NCI-H187 treated with DMSO at 0.1 percent for 48 hours (cell line): Measurements from ENCODE around the gene TSPAN9.

ENCODE experiments used
- DNase-seq: peaks from one replicate; lab custom pipeline; 2025; lab: John Stamatoyannopoulos, UW

TSPAN9 gene

DNA sequence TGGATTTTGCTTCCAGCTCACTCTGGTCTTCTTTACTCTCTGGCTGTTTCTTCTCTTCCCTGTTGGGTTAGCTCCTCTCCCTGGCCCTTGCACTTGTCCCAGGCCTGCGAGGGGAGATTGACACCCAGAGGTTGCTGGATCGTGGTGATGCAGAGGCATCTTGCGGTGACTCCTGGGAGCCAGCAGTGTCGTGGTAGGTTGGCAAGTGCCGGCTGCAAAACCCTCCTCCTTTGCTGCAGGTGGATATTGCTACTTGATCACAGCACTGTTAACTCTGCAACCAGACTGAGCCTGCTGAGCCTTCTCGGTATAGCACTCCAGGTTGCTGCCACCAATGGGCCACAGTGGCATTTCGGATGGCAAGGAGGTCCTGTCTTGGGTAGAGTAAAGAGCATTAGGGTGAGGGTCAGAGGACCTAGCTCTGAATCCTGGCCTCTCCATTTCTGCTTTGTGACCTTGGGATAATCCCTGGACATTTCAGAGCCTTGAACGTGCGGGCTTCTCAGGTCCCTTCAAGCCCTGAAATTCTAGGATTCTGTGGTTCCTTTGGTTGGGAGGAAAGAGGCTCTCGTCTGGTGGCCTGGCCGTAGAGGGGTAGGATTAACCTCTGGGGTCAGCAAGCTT, 87.4 kb downstream of the TSPAN9 start:
- DNase-seq = no peak

GRCh38 chr12:3165078-3165980, 88.2 kb downstream of the TSPAN9 start:
- no peak for DNase-seq

- DNase-seq = no peak
Measured at GRCh38 chr12:3167636-3168035, 90.5 kb downstream of the TSPAN9 start.

DNA sequence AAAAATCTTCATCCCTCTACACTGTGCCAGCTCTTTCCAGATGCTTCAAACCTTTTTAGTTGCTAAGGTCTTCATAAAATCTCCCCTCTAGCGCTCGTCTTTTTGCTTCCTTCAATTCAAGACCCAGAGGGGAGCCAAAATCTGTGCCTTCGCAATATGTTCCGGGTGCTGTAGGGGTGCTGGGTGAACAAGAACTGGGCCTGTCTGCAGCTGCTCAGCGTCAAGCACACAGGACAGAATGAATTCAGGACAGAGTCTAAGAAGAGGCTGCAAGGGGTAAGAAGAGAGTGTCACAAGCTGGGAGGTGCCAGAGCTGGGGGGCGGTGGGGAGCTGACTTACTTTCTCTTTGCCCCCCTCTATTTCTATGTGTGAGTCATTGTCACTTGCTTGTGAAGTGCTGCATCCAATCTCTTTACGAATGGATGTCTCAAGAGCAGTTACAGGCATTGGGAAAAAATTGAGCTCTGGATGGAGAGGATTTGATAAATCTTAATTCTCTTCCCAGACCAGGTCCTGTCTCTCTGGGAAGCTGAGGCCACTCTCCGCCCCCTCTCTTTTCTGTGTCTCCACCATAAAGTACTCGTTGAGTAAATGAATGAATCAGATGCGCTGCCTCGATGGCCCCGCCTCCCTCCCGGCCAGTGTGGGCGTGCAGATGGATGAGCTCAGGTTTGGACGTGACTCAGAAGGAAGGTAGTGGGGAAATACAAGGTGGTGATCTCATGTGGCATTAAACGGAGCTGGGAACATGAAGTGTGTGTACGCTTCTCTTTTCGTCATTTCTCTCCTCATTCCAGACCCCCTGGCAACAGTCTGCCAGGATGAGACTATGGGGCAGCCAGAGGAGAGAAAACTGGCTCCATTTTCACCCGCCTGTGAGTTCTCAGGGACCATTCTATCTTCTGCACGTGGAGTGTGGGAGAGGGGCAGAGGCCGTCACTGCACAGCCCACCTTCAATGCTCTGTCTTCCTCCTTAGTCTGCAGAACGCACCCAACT, 91.3 kb downstream of the TSPAN9 start:
- DNase-seq = no peak

DNA sequence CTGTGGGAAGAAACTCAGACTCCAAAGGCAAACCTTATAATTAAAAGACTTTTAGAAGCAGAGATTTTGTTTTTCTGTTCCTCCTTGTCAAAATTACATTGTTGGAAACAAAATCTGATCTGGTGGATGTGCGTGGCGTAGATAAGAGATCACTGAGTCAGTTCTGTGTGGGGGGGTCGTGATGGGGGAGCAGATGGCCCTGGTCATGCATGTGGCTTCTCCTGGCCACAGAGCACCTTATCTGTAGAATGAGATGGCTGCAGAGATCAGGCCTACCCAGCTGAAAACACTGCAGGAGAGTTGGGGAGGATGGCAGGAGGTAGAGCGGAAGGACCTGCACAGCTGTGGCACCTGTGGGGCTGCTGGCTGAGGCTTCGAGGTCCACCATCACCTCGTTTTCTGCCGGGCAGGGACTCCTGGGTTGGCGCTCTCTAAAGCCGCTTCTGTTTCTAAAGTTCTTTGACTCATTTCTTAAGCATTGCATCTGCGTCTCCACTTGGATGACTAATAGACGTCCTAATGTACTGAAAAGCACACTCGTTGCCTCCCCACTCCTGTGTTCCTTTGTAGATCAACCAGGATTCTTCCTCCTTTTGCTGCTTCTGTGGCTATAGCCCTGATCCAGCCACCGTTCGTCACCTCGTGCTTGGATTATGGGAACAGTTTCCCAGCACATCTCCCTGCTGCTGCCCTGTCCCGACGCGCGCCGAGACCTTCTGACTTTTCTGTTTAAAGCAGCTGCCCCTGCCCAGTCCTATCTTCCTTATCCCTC, 93.4 kb downstream of the TSPAN9 start:
- DNase-seq = no peak

GRCh38 chr12:3171195-3171591, 94.0 kb downstream of the TSPAN9 start:
- DNase-seq = no peak

DNA sequence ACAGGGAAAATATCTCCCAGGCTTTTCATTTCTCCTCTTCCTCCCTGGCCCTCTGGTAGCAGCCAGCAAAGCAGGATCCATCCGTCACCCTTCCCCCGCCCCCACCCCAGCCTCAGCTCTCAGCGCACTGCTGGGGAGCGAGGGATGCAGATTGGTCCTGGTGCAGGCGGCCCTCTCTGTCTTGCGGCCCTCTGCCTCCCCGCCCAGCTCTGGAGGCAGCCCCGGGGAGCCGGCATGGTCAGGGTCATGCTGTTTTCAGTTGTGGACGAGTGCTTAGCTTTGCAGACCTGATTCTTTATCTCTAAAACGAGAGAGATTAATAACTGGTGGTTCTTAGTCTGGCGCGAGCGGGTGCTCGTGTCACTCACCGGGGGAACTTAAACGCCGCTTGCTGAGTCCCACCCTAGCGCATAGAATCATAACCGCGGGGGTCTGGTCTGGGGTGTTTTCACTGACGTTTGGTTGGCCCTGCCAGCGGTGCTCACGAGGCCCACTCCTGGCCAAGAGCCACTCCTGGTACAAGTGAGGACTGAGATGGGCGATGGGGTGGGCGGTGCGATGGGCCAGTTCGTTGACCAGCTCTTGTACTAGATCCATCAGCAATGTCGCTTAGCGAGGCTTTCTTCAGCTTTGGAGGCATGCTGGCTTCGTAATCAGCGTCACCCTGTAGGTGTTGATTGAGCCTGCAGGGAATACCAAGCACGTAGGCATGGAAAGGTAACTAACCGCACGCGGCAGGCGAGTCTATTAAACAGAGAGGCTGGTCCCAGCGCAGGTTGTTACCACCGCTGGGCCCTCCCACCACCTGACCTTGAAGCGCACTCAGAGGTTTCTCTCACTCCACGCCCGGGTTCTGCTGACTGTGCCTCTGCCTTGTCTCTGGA, 95.2 kb downstream of the TSPAN9 start:
- DNase-seq = no peak

DNA sequence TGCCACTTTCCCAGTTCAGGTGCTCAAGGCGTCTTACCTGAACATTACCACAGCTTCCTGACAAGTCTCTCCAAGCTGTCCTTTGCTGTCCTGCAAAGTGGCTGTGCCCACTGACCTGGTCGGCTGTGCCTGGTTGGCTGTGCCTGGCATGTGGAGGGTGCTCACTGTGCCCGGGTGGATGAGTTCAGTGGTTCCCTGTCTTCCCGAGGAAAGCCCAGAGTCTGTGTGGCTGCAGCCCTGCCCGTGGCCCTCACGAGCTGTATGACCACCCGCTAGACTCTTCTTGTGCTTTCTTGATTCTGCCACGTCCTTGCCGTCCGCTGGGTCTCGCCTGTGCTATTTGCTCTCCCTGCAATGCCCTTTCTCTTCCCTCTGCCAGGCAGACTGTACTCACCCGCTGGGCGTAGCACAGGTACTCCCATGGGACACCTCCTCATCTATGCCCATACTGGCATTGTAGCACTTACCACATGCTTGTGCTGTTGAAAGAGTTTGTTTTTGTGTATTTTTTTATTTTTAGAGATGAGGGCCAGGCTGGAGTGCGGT, 95.9 kb downstream of the TSPAN9 start:
- DNase-seq = no peak

DNA sequence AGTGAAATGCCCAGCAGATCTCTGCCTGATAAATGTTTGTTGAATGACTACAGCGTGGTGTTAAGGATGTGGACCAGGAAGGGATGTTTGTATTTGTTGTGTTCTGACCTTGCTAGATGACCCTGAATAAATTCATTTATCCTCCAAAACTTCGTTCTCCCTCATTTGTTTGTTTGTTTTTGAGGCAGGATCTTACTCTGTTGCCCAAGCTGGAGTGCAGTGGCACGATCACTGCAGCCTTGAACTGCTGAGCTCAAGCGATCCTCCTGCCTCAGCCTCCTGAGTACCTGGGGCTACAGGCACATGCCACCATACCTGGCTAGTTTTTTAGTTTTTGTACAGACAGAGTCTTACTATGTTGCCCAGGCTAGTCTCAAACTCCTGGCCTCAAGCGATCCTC, 96.7 kb downstream of the TSPAN9 start:
- no peak for DNase-seq

DNA sequence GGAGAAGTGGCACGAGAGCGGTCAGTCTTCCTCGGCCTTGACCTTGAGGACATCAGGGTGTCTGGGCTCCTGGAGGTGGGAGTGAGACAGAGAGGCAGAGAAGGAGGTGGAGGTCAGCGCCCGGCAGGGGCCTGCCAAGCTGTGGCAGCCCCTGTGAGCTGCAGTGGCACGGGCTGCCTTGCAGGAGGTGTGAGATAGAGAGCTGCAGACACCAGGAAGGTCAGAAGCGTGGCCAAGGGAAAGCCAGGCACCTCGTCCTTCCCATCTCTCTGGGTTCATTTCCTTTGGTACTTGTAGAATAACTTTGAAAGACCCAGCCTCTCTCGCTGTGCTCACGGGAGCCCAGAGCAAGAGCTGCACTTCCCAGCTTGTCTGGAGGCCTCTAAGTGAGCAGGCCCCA, 98.1 kb downstream of the TSPAN9 start:
- DNase-seq = no peak

- DNase-seq = no peak
Measured at GRCh38 chr12:3176754-3177153, 99.6 kb downstream of the TSPAN9 start.

DNA sequence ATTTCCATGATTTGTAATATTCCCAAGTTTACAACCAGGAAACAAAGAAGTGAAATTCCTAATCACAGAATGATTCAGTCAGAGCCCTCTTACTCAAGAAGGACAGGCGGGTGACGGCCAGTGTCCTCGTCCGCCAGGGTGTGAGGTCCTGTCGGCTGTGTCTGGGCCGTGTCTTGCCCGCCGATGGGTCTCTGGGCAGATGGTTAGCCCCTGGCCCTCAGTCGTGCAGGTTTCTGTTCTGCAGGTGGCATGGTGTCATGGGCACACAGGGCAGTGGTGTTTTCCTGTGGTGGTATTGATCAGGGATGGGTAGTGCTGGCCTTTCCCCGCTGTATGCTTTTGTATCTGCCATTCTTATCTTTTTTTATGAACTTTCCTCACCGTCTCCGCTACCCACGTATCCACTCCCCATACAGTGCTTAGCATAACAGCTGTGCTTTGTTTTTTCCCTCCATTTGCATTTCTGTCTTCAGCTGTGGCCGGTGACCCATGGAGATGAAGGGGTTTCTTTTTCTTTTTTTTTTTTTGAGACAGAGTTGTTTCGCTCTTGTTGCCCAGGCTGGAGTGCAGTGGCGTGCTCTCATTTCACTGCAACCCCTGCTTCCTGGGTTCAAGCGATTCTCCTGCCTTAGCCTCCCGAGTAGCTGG, 100.7 kb downstream of the TSPAN9 start:
- DNase-seq = no peak

GRCh38 chr12:3178671-3179313, 101.6 kb downstream of the TSPAN9 start:
- DNase-seq = no peak

- DNase-seq = no peak
Measured at GRCh38 chr12:3179731-3180130, 102.6 kb downstream of the TSPAN9 start.

- DNase-seq = no peak
Measured at GRCh38 chr12:3182426-3182825, 105.2 kb downstream of the TSPAN9 start.

DNA sequence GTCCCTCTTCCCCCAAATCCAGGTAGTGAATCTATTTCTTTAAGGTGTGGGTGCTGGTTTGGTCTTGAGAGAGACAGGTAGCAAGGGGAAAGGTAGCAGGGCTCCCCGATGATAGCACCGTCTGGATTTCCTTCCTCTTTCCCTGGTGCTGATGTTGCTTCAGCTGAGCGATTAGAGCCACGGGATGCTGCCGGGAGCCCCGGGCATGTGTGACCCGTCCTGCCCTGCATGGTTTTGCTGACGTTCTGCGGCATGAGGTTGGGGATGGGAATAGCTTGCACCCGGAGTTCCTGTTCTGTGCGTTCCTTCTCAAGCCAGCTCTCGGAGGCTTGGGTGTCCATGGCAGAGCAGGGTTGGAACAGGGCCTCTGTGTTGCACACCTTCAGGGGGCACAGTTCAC, 107.3 kb downstream of the TSPAN9 start:
- DNase-seq = no peak

GRCh38 chr12:3185260-3185870, 108.2 kb downstream of the TSPAN9 start:
- DNase-seq = no peak

- DNase-seq = no peak
Measured at GRCh38 chr12:3186546-3187215, 109.5 kb downstream of the TSPAN9 start.
